OCI-LY3 (cell line): Measurements from ENCODE around the gene NCKAP1.

Experiments used
- H2AFZ ChIP-seq: fragments of 200-600, 300-600 bp; shearing (Covaris generic); 2 replicates; pipeline ENCODE4 v1.6.0; 2014; ENCODE audit warnings: antibody characterized with exemption, low read depth, low read length
- H3K27ac ChIP-seq: fragments of 200-600, 300-600 bp; sonication (generic); 2 replicates; pipeline ENCODE4 v1.5.1; 2014; ENCODE audit warnings: mild to moderate bottlenecking, low read length, moderate library complexity, mixed read lengths
- H3K27me3 ChIP-seq: fragments of 200-600, 300-600 bp; sonication (generic); 2 replicates; pipeline ENCODE4 v1.6.1; 2014; ENCODE audit warnings: low read depth, low read length, mixed read lengths
- H3K36me3 ChIP-seq: fragments of 200-600, 300-600 bp; sonication (generic); replicated peaks from 2 replicates; pipeline ENCODE3; 2014; ENCODE audit warnings: low read depth, low read length, mixed read lengths
- H3K4me1 ChIP-seq: fragments of 300-600, 200-600 bp; sonication (generic); 2 replicates; pipeline ENCODE4 v1.6.1; 2014; ENCODE audit warnings: low read length, mixed read lengths
- H3K4me2 ChIP-seq: fragments of 200-600, 300-600 bp; sonication (generic); 2 replicates; pipeline ENCODE4 v1.6.1; 2014; ENCODE audit warnings: low read length, mixed read lengths
- H3K4me3 ChIP-seq: fragments of 300-600, 200-600 bp; sonication (generic); 2 replicates; pipeline ENCODE4 v1.5.1; 2014; ENCODE audit warnings: antibody characterized with exemption, mild to moderate bottlenecking, low read length, moderate library complexity
- H3K79me2 ChIP-seq: fragments of 300-600, 200-600 bp; shearing (Covaris generic); 2 replicates; pipeline ENCODE4 v1.6.1; 2014; ENCODE audit warnings: mild to moderate bottlenecking, low read length, mixed read lengths
- H3K9ac ChIP-seq: fragments of 300-600, 200-600 bp; shearing (Covaris generic); 2 replicates; pipeline ENCODE4 v1.6.0; 2014; ENCODE audit warnings: mild to moderate bottlenecking, low read length, moderate library complexity
- H3K9me3 ChIP-seq: fragments of 200-600, 300-600 bp; shearing (Covaris generic); 2 replicates; pipeline ENCODE4 v1.6.1; 2014; ENCODE audit warnings: low read length, mixed read lengths; ENCODE audit not compliant: insufficient read depth
- H4K20me1 ChIP-seq: fragments of 200-600, 300-600 bp; sonication (generic); 2 replicates; pipeline ENCODE4 v1.6.1; 2016; ENCODE audit warnings: low read length, mixed read lengths; ENCODE audit not compliant: insufficient read depth
- CTCF ChIP-seq: fragments of 200-600, 300-600 bp; sonication (generic); IDR thresholded peaks from 2 replicates; pipeline ENCODE4 v1.5.1; 2014; ENCODE audit warnings: antibody characterized with exemption, low read length, low read depth
- EZH2phosphoT487 ChIP-seq: fragments of 200-600 bp; shearing (Covaris generic); IDR thresholded peaks from 2 replicates; pipeline ENCODE4 v1.6.1; 2018; ENCODE audit warnings: antibody characterized with exemption, mixed run types, low read depth

The NCKAP1 gene

GRCh38 chr2:182937870-182938269, 100.4 kb downstream of the NCKAP1 start:
- Histone ChIP-seq H2AFZ (no peak overlapping the region), H3K27me3 (no peaks in the 10 kb centered on the region), H4K20me1 (no peaks in the 10 kb centered on the region), H3K4me1 (no peaks in the 10 kb centered on the region), H3K9me3 (no peaks in the 10 kb centered on the region), H3K4me3 (no peak overlapping the region), H3K27ac (no peak overlapping the region), H3K36me3 (no peaks in the 10 kb centered on the region), H3K4me2 (no peak overlapping the region), H3K79me2 (no peaks in the 10 kb centered on the region), H3K9ac (no peak overlapping the region)
- no peak for TF ChIP-seq CTCF
- no peak for TF ChIP-seq EZH2phosphoT487

- H3K36me3 ChIP-seq, result no peaks in the 10 kb centered on the region
- H3K9me3 ChIP-seq, result no peaks in the 10 kb centered on the region
- TF ChIP-seq EZH2phosphoT487 (no peak), CTCF (no peak)
- no peak overlapping the region for H2AFZ ChIP-seq
- H3K27me3 ChIP-seq, result no peaks in the 10 kb centered on the region
- H4K20me1 ChIP-seq, result no peaks in the 10 kb centered on the region
- H3K27ac ChIP-seq, result no peak overlapping the region
- H3K4me1 ChIP-seq, result no peaks in the 10 kb centered on the region
- no peak overlapping the region for H3K4me2 ChIP-seq
- no peak overlapping the region for H3K9ac ChIP-seq
- no peak overlapping the region for H3K4me3 ChIP-seq
- H3K79me2 ChIP-seq, result no peaks in the 10 kb centered on the region
Measured at GRCh38 chr2:182933629-182934028, 104.6 kb downstream of the NCKAP1 start.

DNA sequence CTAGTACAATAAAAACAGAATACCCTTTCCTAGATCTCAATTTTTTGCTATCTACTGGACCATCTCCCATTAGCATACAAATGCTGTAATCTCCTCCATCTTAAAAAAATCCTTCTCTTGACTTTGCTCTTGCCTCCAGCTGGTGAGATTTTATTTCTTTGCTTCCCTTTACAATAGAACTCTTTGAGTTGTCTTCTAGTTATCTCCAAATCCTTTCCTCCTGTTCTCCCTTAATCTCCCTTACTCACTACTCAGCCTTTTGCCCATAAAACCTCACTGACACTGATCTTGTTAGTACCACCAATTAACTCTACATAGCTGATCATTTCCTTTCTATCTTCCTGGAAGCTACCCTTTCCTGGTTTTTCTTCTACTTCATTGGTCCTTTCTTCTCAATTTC, 108.3 kb downstream of the NCKAP1 start:
- H3K9me3 ChIP-seq, result no peaks in the 10 kb centered on the region
- no peaks in the 10 kb centered on the region for H3K4me1 ChIP-seq
- H2AFZ ChIP-seq, result no peak overlapping the region
- H3K79me2 ChIP-seq, result no peaks in the 10 kb centered on the region
- no peak overlapping the region for H3K27ac ChIP-seq
- no peak overlapping the region for H3K9ac ChIP-seq
- H4K20me1 ChIP-seq, result no peaks in the 10 kb centered on the region
- no peak overlapping the region for H3K4me2 ChIP-seq
- H3K27me3 ChIP-seq, result 0 out of 2 replicates have a peak, but pooled peaks cover 2% of the 10 kb centered on the region
- H3K4me3 ChIP-seq, result no peak overlapping the region
- no peak for TF ChIP-seq CTCF
- no peak for TF ChIP-seq EZH2phosphoT487
- H3K36me3 ChIP-seq, result no peaks in the 10 kb centered on the region

- no peaks in the 10 kb centered on the region for H3K4me1 ChIP-seq
- 0 out of 2 replicates have a peak, but pooled peaks cover 2% of the 10 kb centered on the region for H3K27me3 ChIP-seq
- no peak overlapping the region for H3K4me3 ChIP-seq
- H3K9me3 ChIP-seq, result no peaks in the 10 kb centered on the region
- H3K79me2 ChIP-seq, result no peaks in the 10 kb centered on the region
- H3K36me3 ChIP-seq, result no peaks in the 10 kb centered on the region
- no peak for TF ChIP-seq CTCF
- TF ChIP-seq EZH2phosphoT487, result no peak
- no peak overlapping the region for H3K4me2 ChIP-seq
- no peak overlapping the region for H2AFZ ChIP-seq
- H3K9ac ChIP-seq, result no peak overlapping the region
- no peaks in the 10 kb centered on the region for H4K20me1 ChIP-seq
- H3K27ac ChIP-seq, result no peak overlapping the region
Measured at GRCh38 chr2:182924306-182924705, 114.0 kb downstream of the NCKAP1 start.
